Smooth muscle cell (in vitro differentiated cells): ENCODE measurements around the gene HHATL. TPM values are rescaled to one million over a fixed set of nuclear protein-coding genes. Genes with fewer than 3 reads are reported as not detected.

ENCODE experiments used
- DNase-seq: peaks from one replicate; lab custom pipeline; 2025; ENCODE audit not compliant: unreplicated experiment; lab: John Stamatoyannopoulos, UW
- H2AFZ ChIP-seq: fragments of 200-600 bp; sonication (generic); 2 replicates; pipeline ENCODE4 v1.6.0; 2016; ENCODE audit warnings: antibody characterized with exemption, low read depth, mild to moderate bottlenecking
- H3F3A ChIP-seq: fragments of 200-600 bp; sonication (generic); 2 replicates; pipeline ENCODE4 v1.6.0; 2017; ENCODE audit warnings: antibody characterized with exemption, low read depth
- H3K27ac ChIP-seq: fragments of 200-600 bp; sonication (generic); 2 replicates; pipeline ENCODE4 v1.5.1; 2016; ENCODE audit warnings: low read depth, mild to moderate bottlenecking
- H3K27me3 ChIP-seq: fragments of 200-600 bp; sonication (generic); 2 replicates; pipeline ENCODE4 v1.6.1; 2016; ENCODE audit warnings: low read depth, mild to moderate bottlenecking
- H3K36me3 ChIP-seq: fragments of 200-600 bp; sonication (generic); 2 replicates; pipeline ENCODE4 v1.5.1; 2016; ENCODE audit warnings: low read depth
- H3K4me1 ChIP-seq: fragments of 200-600 bp; sonication (generic); 2 replicates; pipeline ENCODE4 v1.5.1; 2016; ENCODE audit warnings: low read depth
- H3K4me2 ChIP-seq: fragments of 200-600 bp; sonication (generic); 2 replicates; pipeline ENCODE4 v1.6.0; 2016; ENCODE audit warnings: mild to moderate bottlenecking
- H3K4me3 ChIP-seq: fragments of 200-600 bp; sonication (generic); 2 replicates; pipeline ENCODE4 v1.5.1; 2016; ENCODE audit warnings: mild to moderate bottlenecking
- H3K79me2 ChIP-seq: fragments of 200-600 bp; sonication (generic); 2 replicates; pipeline ENCODE4 v1.6.0; 2016; ENCODE audit warnings: low read depth, mild to moderate bottlenecking
- H3K9ac ChIP-seq: fragments of 200-600 bp; sonication (generic); 2 replicates; pipeline ENCODE4 v1.6.0; 2016; ENCODE audit warnings: low read depth
- H3K9me3 ChIP-seq: fragments of 200-600 bp; sonication (generic); replicated peaks from 2 replicates; pipeline ENCODE4 v1.5.1; 2016; ENCODE audit warnings: low read depth
- H4K20me1 ChIP-seq: fragments of 200-600 bp; sonication (generic); 2 replicates; pipeline ENCODE4 v1.6.0; 2016; ENCODE audit warnings: low read depth
- CTCF ChIP-seq: fragments of 200-600 bp; sonication (generic); IDR thresholded peaks from 2 replicates; pipeline ENCODE4 v1.5.1; 2017; ENCODE audit warnings: borderline replicate concordance, mild to moderate bottlenecking, antibody characterized with exemption; ENCODE audit not compliant: insufficient read depth, poor library complexity, severe bottlenecking
- WGBS: methylation state at CpG from one replicate; pipeline ENCODE4 v1.1.7; 2016; ENCODE audit warnings: low lambda C conversion rate; 5-methylcytosine and 5-hydroxymethylcytosine counted together
- polyA plus RNA-seq: library from polyadenylated mRNA; unstranded; fragments of >200 nt; fragmentation: Nextera tagmentation; extraction: Ambion mirVana; gene quantifications from 2 replicates; pipeline ENCODE4 v1.2.1, GENCODE V29; 2016
- total RNA-seq: library from RNA; depleted of rRNA; stranded (reverse); fragments of >200 nt; gene quantifications from 2 replicates; pipeline ENCODE4 v1.2.3, GENCODE V29; 2014

Gene HHATL
- total and polyA plus RNA-seq, 2 experiments from 2014 or later, result not detected

GRCh38 chr3:42685363-42685881 lies 17.2 kb downstream of the HHATL start, which contains the start of gene KLHL40:
Gene KLHL40, plus strand, starts transcription at chr3:42685537. Its CDS starts 82 bp downstream, at chr3:42685619.
- Histone ChIP-seq H3F3A (no peaks in the 10 kb centered on the region), H2AFZ (no peak within 1 kb of the TSS), H3K79me2 (no peaks in the 10 kb centered on the region), H3K27me3 (no peaks in the 10 kb centered on the region), H4K20me1 (no peaks in the 10 kb centered on the region), H3K4me2 (peak within 1 kb of the TSS; percentile 17), H3K9me3 (no peaks in the 10 kb centered on the region), H3K4me1 (no peaks in the 10 kb centered on the region), H3K9ac (peak within 1 kb of the TSS; percentile 6), H3K27ac (peak within 1 kb of the TSS; percentile 47), H3K36me3 (no peaks in the 10 kb centered on the region), H3K4me3 (no peak within 1 kb of the TSS)
- WGBS, result 95% methylated on average over 34 of the region's 34 CpGs
- no peak for TF ChIP-seq CTCF
- DNase-seq, result no peak

GRCh38 chr3:42684632-42685362 lies 17.8 kb downstream of the HHATL start:
- Histone ChIP-seq H3K9ac (peak overlapping the region; percentile 6), H3K36me3 (no peaks in the 10 kb centered on the region), H3K4me3 (no peak overlapping the region), H3K4me2 (peak overlapping the region; percentile 17), H3F3A (no peaks in the 10 kb centered on the region), H3K9me3 (no peaks in the 10 kb centered on the region), H3K27ac (peak overlapping the region; percentile 47), H3K4me1 (no peaks in the 10 kb centered on the region), H3K79me2 (no peaks in the 10 kb centered on the region), H3K27me3 (no peaks in the 10 kb centered on the region), H4K20me1 (no peaks in the 10 kb centered on the region), H2AFZ (no peak overlapping the region)
- WGBS, result 95% methylated on average over 7 of the region's 7 CpGs
- DNase-seq, result no peak
- no peak for TF ChIP-seq CTCF

GRCh38 chr3:42683875-42684598 lies 18.6 kb downstream of the HHATL start:
- DNase-seq, result peak; percentile 16

More at GRCh38 chr3:42683875-42684598, 18.6 kb downstream of the HHATL start:
- Histone ChIP-seq H3K4me1 (no peaks in the 10 kb centered on the region), H3K27me3 (no peaks in the 10 kb centered on the region), H2AFZ (no peak overlapping the region), H3K36me3 (no peaks in the 10 kb centered on the region), H4K20me1 (no peaks in the 10 kb centered on the region), H3K4me3 (peak overlapping the region; percentile 18), H3K4me2 (peak overlapping the region; percentile 59), H3K79me2 (no peaks in the 10 kb centered on the region), H3F3A (no peaks in the 10 kb centered on the region), H3K27ac (peak overlapping the region; percentile 49), H3K9me3 (no peaks in the 10 kb centered on the region), H3K9ac (peak overlapping the region; percentile 28)
- no peak for TF ChIP-seq CTCF
- 33% methylated on average over 10 of the region's 10 CpGs for whole genome bisulfite sequencing
